ENCODE results near the gene RNASE4. TPM values are rescaled to one million over a fixed set of nuclear protein-coding genes. Genes with fewer than 3 reads are reported as not detected.
A peak's percentile ranks its signal among the peaks of the same experiment; 100 is the strongest.

Gene RNASE4
- total RNA-seq, 2 donors from 2014 or later, result 41.5 to 94.7 TPM

DNA sequence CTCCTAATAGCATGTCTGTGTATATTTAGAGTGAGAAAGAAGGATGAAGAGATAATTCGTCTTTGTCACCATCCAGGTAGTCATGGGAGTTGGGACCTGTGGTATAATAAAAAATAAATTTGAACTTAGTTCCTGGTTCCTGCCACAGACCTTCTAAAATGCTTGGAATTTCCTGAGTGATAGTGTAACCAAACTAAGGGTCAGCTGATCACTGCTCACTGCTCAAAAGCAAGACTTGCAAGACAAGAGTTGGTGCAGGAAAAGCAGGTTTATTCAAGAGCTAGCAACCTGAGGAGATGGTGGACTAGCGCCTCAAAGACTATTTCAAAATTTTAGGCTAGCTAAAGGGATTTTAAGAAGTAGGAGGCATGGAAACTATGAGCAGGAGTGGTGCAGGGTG lies 23.3 kb downstream of the RNASE4 start:
- Histone ChIP-seq H3K4me3 (no peak overlapping the region), H3K9ac (ENCODE audit: low read depth in 2 of 2, low read length in 2 of 2) (no peak overlapping the region), H3K9me3 (no peaks in the 10 kb centered on the region), H3K4me1 (no peaks in the 10 kb centered on the region), H3K27me3 (no peaks in the 10 kb centered on the region), H3K36me3 (no peaks in the 10 kb centered on the region), H3K27ac (no peak overlapping the region)
- intact Hi-C loops (cut with DNase I), result no loop called here
- no peak for TF ChIP-seq CTCF (IDR thresholded peaks at IDR 0.05)
- no peak for DNase-seq

DNA sequence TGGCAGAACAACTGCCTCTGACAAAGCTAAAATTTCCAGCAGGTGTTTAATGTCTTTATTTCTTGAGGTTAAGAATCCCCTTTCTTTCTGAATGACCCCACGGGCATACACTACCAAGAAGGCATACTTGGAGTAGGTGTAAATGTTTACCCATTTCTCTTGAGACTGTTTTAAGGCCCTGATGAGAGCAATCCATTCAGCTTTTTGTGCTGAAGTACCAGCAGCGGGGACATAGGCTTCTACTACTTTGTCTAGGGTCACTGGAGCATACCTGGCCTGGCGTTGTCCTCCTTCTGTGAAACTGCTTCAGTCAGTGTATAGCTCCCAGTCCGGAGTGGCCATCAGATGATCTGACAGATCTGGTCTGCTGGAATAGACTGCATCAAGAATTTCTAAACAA lies 26.9 kb downstream of the RNASE4 start:
- Histone ChIP-seq H3K4me1 (no peaks in the 10 kb centered on the region), H3K27me3 (no peaks in the 10 kb centered on the region), H3K9me3 (no peaks in the 10 kb centered on the region), H3K27ac (no peak overlapping the region), H3K4me3 (no peak overlapping the region), H3K9ac (ENCODE audit: low read depth in 2 of 2, low read length in 2 of 2) (no peak overlapping the region), H3K36me3 (no peaks in the 10 kb centered on the region)
- no peak for DNase-seq
- TF ChIP-seq CTCF (IDR thresholded peaks at IDR 0.05), result no peak
- intact Hi-C loops (cut with DNase I), result no loop called here

GRCh38 chr14:20711685-20712084 lies 27.3 kb downstream of the RNASE4 start:
- no peak for TF ChIP-seq CTCF (IDR thresholded peaks at IDR 0.05)
- no peak for DNase-seq
- no peaks in the 10 kb centered on the region for H3K36me3 ChIP-seq
- H3K4me1 ChIP-seq, result no peaks in the 10 kb centered on the region
- H3K9me3 ChIP-seq, result no peaks in the 10 kb centered on the region
- intact Hi-C loops (cut with DNase I), result no loop called here
- no peak overlapping the region for H3K4me3 ChIP-seq
- H3K27me3 ChIP-seq, result no peaks in the 10 kb centered on the region
- H3K9ac ChIP-seq (ENCODE audit: low read depth in 2 of 2, low read length in 2 of 2), result no peak overlapping the region
- no peak overlapping the region for H3K27ac ChIP-seq

- Histone ChIP-seq H3K36me3 (no peaks in the 10 kb centered on the region), H3K9ac (ENCODE audit: low read depth in 2 of 2, low read length in 2 of 2) (no peak overlapping the region), H3K9me3 (no peaks in the 10 kb centered on the region), H3K4me1 (no peaks in the 10 kb centered on the region), H3K27ac (no peak overlapping the region), H3K27me3 (no peaks in the 10 kb centered on the region), H3K4me3 (no peak overlapping the region)
- intact Hi-C loops (cut with DNase I), result no loop called here
- no peak for TF ChIP-seq CTCF (IDR thresholded peaks at IDR 0.05)
- no peak for DNase-seq
These were observed 28.5 kb downstream of the RNASE4 start for GRCh38 chr14:20712904-20713303.

GRCh38 chr14:20714593-20715250 lies 30.4 kb downstream of the RNASE4 start:
- no peak overlapping the region for H3K9ac ChIP-seq (ENCODE audit: low read depth in 2 of 2, low read length in 2 of 2)
- H3K36me3 ChIP-seq, result no peaks in the 10 kb centered on the region
- no peak for TF ChIP-seq CTCF (IDR thresholded peaks at IDR 0.05)
- no peaks in the 10 kb centered on the region for H3K4me1 ChIP-seq
- H3K4me3 ChIP-seq, result no peak overlapping the region
- intact Hi-C loops (cut with DNase I), result no loop called here
- no peaks in the 10 kb centered on the region for H3K27me3 ChIP-seq
- no peaks in the 10 kb centered on the region for H3K9me3 ChIP-seq
- H3K27ac ChIP-seq, result no peak overlapping the region
- peak; percentile 69 for DNase-seq
